Measurements from ENCODE around the gene TMEM255A. TPM values are rescaled to one million over a fixed set of nuclear protein-coding genes. Genes with fewer than 3 reads are reported as not detected.

TMEM255A gene
- total and polyA plus RNA-seq, 2 of the 4 experiments (the other 2 are of a cell fraction) = 0.03 TPM; not detected in 1

- no peak overlapping the region for H2AFZ ChIP-seq (replicated peaks; ENCODE audit: low read length, poor library complexity)
- BruUV-seq (replicated peaks) = no TSS peak
- H3K4me2 ChIP-seq (ENCODE audit: low read depth, low read length) = no peak overlapping the region
- TF ChIP-seq CEBPB (IDR thresholded peaks at IDR 0.05; ENCODE audit: low read depth, low read length) = no peak
- no peak for TF ChIP-seq MXI1 (IDR thresholded peaks at IDR 0.05; ENCODE audit: borderline replicate concordance, low read depth, low read length)
- no peak for TF ChIP-seq RCOR1 (IDR thresholded peaks at IDR 0.05; ENCODE audit: insufficient replicate concordance, low read length)
- TF ChIP-seq MAZ (IDR thresholded peaks at IDR 0.05; ENCODE audit: borderline replicate concordance, low read depth, low read length) = no peak
- TF ChIP-seq CTCF (conservative IDR thresholded peaks at IDR 0.05; ENCODE audit: low read depth, low read length) = no peak
- TF ChIP-seq POLR2A (IDR thresholded peaks at IDR 0.05; ENCODE audit: low read depth, low read length) = no peak
- TF ChIP-seq MAFK (IDR thresholded peaks at IDR 0.05; ENCODE audit: low read depth, low read length) = no peak
- TF ChIP-seq FOS (IDR thresholded peaks at IDR 0.05; ENCODE audit: low read depth, low read length) = no peak
- no peak for TF ChIP-seq SMC3 (IDR thresholded peaks at IDR 0.05; ENCODE audit: low read depth, low read length)
- no peak for TF ChIP-seq BHLHE40 (IDR thresholded peaks at IDR 0.05; ENCODE audit: low read depth, low read length)
- TF ChIP-seq RAD21 (IDR thresholded peaks at IDR 0.05; ENCODE audit: low read length) = no peak
- TF ChIP-seq ELK1 (IDR thresholded peaks at IDR 0.05; ENCODE audit: borderline replicate concordance, low read depth, low read length) = no peak
- TF ChIP-seq RFX5 (IDR thresholded peaks at IDR 0.05; ENCODE audit: low read depth, low read length) = no peak
- no peak for TF ChIP-seq NFE2L2 (IDR thresholded peaks at IDR 0.05; ENCODE audit: low read depth, low read length)
- TF ChIP-seq CHD1 (IDR thresholded peaks at IDR 0.05; ENCODE audit: low read depth, low read length) = no peak
- in situ Hi-C loops (cut with MboI; ENCODE audit: low sequenced_read_pairs) (no loop called here), dilution Hi-C loops (cut with HindIII; ENCODE audit: low sequenced_read_pairs, unreplicated experiment) (no loop called here), intact Hi-C loops (cut with micrococcal nuclease) (no loop called here)
- no peaks in the 10 kb centered on the region for H3K9me1 ChIP-seq (ENCODE audit: insufficient read depth, low read length)
- DNase-seq (no peak), ATAC-seq (ENCODE audit: low read depth) (no peak)
- no peak overlapping the region for H3K18ac ChIP-seq (ENCODE audit: low read depth, low read length)
- no peak overlapping the region for H3K4me3 ChIP-seq (ENCODE audit: insufficient read depth, low read depth, low read length)
- no peak overlapping the region for H3K56ac ChIP-seq (ENCODE audit: extremely low read depth, insufficient read depth, low read length)
- CTCF ChIA-PET = no interaction called here
- H3K14ac ChIP-seq (replicated peaks; ENCODE audit: low read depth, low read length) = no peak overlapping the region
- no peak overlapping the region for H2BK5ac ChIP-seq (ENCODE audit: low read depth, low read length, poor library complexity, severe bottlenecking)
- no peak overlapping the region for H2BK20ac ChIP-seq (ENCODE audit: low read depth, low read length)
- no peak overlapping the region for H3K23ac ChIP-seq (ENCODE audit: low read depth, low read length)
- H3K4ac ChIP-seq (ENCODE audit: low read depth, low read length) = no peak overlapping the region
- no peak overlapping the region for H2BK15ac ChIP-seq (ENCODE audit: low read depth, low read length)
- H3K27ac ChIP-seq (ENCODE audit: insufficient read depth, low read length) = no peak overlapping the region
- H2AK5ac ChIP-seq (ENCODE audit: low read depth, low read length) = no peak overlapping the region
- no peaks in the 10 kb centered on the region for H3K36me3 ChIP-seq (ENCODE audit: control insufficient read depth, insufficient read depth, low read length)
- H2BK120ac ChIP-seq (ENCODE audit: low read depth, low read length) = no peak overlapping the region
- H3K4me1 ChIP-seq (ENCODE audit: control insufficient read depth, insufficient read depth, low read length) = no peaks in the 10 kb centered on the region
- POLR2A ChIA-PET (ENCODE audit: unreplicated experiment) = interaction anchor here (0.6 kb wide), 1 partner anchor 32 kb away, joined by 9 read pairs; no protein-coding TSS in a partner anchor
- peaks cover 1% of the 10 kb centered on the region; the same call in 1 of the 2 replicates for H3K27me3 ChIP-seq (ENCODE audit: control insufficient read depth, insufficient read depth, low read length)
- no peaks in the 10 kb centered on the region for H4K20me1 ChIP-seq (ENCODE audit: insufficient read depth, low read length)
- no peaks in the 10 kb centered on the region for H3K9me3 ChIP-seq (ENCODE audit: control insufficient read depth, insufficient read depth, low read length)
- 20% methylated on average over 1 of the region's 2 CpGs; no CpG with 5 or more reads in 1 of the 2 experiments for WGBS, 2 experiments (ENCODE audit: extremely low coverage in 2 of 2, insufficient read length in 1 of 2)
- no peaks in the 10 kb centered on the region for H3K79me1 ChIP-seq (ENCODE audit: low read depth in 1 of 2, low read length in 2 of 2)
- H4K91ac ChIP-seq (ENCODE audit: insufficient read depth, low read depth, low read length) = no peak overlapping the region
- H2AK9ac ChIP-seq (replicated peaks; ENCODE audit: low read depth, low read length, poor library complexity) = no peak overlapping the region
- H3K9ac ChIP-seq (ENCODE audit: low read depth, low read length) = no peak overlapping the region
- H4K5ac ChIP-seq (ENCODE audit: low read depth, low read length) = no peak overlapping the region
- H4K8ac ChIP-seq (ENCODE audit: low read depth in 2 of 2, low read length in 2 of 2) = no peak overlapping the region
These were observed 45.9 kb upstream of the TMEM255A start for GRCh38 chrX:120357186-120357585.
